ENCODE data around the gene BMP2.
A peak's percentile ranks its signal among the peaks of the same experiment; 100 is the strongest.

The BMP2 gene

DNA sequence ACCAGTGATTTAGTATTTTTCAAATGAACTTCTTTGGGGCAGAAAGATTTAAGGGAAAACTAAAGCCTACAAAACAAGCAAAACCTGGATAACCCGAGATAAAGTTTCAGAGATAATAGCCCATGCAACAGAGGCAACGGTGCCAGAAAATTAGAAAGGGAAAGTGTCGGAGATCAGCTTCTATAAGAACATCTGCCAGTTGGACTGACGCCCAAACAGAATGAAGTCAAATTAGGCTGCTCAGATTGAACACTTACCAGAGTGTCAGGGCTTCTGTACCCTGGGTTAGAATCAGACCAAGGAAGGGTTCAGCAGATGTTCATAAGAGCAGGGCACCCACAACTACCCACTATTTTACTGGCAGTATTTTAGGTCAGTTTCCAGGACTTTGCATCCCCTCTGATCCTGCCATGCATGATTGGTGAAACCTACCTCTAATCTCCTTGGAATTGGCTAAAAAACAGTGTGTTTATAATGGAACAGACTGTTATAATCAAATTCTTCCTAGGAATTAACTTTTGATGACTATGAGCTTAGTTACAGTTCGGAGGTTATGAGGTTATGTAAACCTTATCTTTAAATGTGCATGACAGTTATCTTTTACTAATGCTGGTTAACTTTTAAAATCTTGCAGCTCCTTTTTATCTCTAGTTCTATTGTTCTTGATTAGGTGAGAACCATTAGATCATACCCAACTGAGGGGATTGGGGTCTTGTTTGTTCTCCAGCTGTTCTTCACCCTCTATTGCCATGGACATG is 13.1 kb downstream of the BMP2 start:
- Histone ChIP-seq H3K9me3 (ENCODE audit: low read depth, low read length) (no peaks in the 10 kb centered on the region), H3K36me3 (ENCODE audit: insufficient read depth, low read length) (peaks cover 37% of the 10 kb centered on the region), H3K4me3 (no peak overlapping the region), H3K27ac (no peak overlapping the region), H3K9ac (ENCODE audit: insufficient read length) (no peak overlapping the region)
- DNase-seq (ENCODE audit: low read depth, low spot score): no peak
- TF ChIP-seq FOXP2 (optimal IDR thresholded peaks at IDR 0.05; ENCODE audit: control extremely low read depth, extremely low read length, insufficient read depth) (no peak), POLR2AphosphoS5 (IDR thresholded peaks at IDR 0.05; ENCODE audit: borderline replicate concordance, low read depth, low read length) (no peak)

DNA sequence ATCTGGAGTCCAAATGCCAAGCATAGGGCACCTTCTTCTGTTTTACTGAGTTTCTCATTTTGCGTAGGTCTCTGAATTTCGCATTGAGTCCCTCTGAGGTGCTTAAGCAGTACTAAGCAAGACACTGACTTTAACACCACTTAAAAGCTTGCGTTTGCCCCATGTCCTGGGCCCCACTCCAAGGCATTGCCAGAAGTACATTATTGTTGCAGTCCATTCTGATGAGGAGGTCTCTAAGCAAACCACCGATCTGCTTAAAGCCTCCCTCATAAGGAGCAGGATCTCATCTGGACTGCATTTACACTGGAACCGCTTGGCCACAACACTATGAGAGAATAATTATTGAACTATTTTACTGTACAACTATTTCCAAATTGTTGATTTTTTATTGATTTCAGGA is 16.3 kb downstream of the BMP2 start:
- TF ChIP-seq FOXP2 (optimal IDR thresholded peaks at IDR 0.05; ENCODE audit: control extremely low read depth, extremely low read length, insufficient read depth): no peak
- no peak for TF ChIP-seq EZH2 (IDR thresholded peaks at IDR 0.05)
- TF ChIP-seq POLR2AphosphoS5 (IDR thresholded peaks at IDR 0.05; ENCODE audit: borderline replicate concordance, low read depth, low read length): no peak
- H3K9ac ChIP-seq (ENCODE audit: insufficient read length): peak overlapping the region; percentile 35
- peak overlapping the region; percentile 95 for H3K27ac ChIP-seq
- DNase-seq (ENCODE audit: low read depth, low spot score): no peak
- H3K9me3 ChIP-seq (ENCODE audit: low read depth, low read length): no peaks in the 10 kb centered on the region
- H3K36me3 ChIP-seq (ENCODE audit: insufficient read depth, low read length): peaks cover 17% of the 10 kb centered on the region
- peak overlapping the region; percentile 76 for H3K4me3 ChIP-seq

DNA sequence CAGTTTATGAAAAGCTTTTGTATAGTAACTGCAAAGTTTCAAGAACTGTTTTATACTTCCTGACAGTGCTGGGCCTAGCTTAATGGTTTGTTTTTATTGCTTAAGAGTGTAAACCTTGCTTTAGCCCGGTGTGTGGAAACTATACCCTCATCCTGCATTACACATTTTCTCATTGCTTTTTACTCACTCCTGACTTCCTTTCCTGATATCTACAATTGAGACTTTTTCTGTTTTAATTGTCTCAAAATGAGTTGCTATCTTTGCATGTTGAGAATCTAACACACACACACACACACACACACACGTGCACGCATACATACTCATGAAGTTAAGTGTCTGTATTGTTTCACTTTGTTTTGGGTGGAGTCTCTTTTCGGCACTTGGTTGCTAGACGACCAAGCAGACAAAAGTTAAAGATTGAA is 16.7 kb downstream of the BMP2 start:
- H3K4me3 ChIP-seq: peak overlapping the region; percentile 76
- H3K9me3 ChIP-seq (ENCODE audit: low read depth, low read length): no peaks in the 10 kb centered on the region
- peak overlapping the region; percentile 35 for H3K9ac ChIP-seq (ENCODE audit: insufficient read length)
- peak overlapping the region; percentile 95 for H3K27ac ChIP-seq
- TF ChIP-seq FOXP2 (optimal IDR thresholded peaks at IDR 0.05; ENCODE audit: control extremely low read depth, extremely low read length, insufficient read depth) (no peak), EZH2 (IDR thresholded peaks at IDR 0.05) (no peak), POLR2AphosphoS5 (IDR thresholded peaks at IDR 0.05; ENCODE audit: borderline replicate concordance, low read depth, low read length) (peak; percentile 55; the same call in 1 of the 2 replicates)
- DNase-seq (ENCODE audit: low read depth, low spot score): peak; percentile 73
- H3K36me3 ChIP-seq (ENCODE audit: insufficient read depth, low read length): peaks cover 15% of the 10 kb centered on the region

DNA sequence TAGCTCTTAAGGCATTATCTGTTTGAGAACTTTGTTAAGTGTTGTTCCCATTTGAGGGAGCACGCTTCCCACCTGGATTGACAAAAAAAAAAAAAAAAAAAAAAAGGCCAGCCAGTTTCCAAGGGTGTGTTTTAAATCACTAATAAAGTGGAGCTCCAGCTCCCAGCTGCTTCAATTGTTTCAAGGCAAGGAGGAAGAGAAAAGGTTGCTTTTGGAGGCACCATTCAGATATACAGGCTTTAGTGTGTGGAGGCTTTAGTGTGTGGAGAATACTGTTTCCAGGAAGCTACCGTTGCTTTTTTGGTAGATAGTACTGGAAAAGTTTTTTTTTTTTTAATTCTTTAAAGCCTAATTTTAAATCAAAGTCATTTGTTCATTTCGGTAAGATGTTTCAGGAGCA is 17.3 kb downstream of the BMP2 start:
- no peaks in the 10 kb centered on the region for H3K9me3 ChIP-seq (ENCODE audit: low read depth, low read length)
- H3K9ac ChIP-seq (ENCODE audit: insufficient read length): peak overlapping the region; percentile 35
- TF ChIP-seq POLR2AphosphoS5 (IDR thresholded peaks at IDR 0.05; ENCODE audit: borderline replicate concordance, low read depth, low read length): no peak
- TF ChIP-seq EZH2 (IDR thresholded peaks at IDR 0.05): no peak
- no peak for TF ChIP-seq FOXP2 (optimal IDR thresholded peaks at IDR 0.05; ENCODE audit: control extremely low read depth, extremely low read length, insufficient read depth)
- no peak for DNase-seq (ENCODE audit: low read depth, low spot score)
- peaks cover 13% of the 10 kb centered on the region; the same call in 1 of the 2 replicates for H3K36me3 ChIP-seq (ENCODE audit: insufficient read depth, low read length)
- H3K27ac ChIP-seq: peak overlapping the region; percentile 95
- H3K4me3 ChIP-seq: peak overlapping the region; percentile 76

DNA sequence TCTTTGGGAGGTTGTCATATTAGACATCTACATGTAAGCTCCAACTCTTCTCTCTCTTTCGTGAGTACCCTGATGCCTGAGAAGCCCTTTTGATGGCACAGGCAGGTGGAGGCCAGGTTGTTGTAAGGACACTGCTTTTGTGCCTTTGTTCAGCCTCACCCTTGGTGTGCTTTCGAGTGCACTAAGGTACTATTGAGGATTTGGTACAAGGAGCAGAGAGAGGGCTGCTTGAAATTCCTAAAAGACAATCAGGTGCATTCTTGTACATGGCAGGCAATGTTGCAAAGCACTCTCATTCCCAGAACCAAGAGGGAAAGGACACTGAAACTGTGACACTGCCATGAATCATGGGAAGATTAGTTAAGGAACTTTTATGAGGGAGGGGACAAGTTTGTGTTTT is 19.1 kb downstream of the BMP2 start:
- Histone ChIP-seq H3K9ac (ENCODE audit: insufficient read length) (no peak overlapping the region), H3K36me3 (ENCODE audit: insufficient read depth, low read length) (no peaks in the 10 kb centered on the region), H3K27ac (no peak overlapping the region), H3K4me3 (no peak overlapping the region), H3K9me3 (ENCODE audit: low read depth, low read length) (no peaks in the 10 kb centered on the region)
- DNase-seq (ENCODE audit: low read depth, low spot score): no peak
- TF ChIP-seq EZH2 (IDR thresholded peaks at IDR 0.05) (no peak), POLR2AphosphoS5 (IDR thresholded peaks at IDR 0.05; ENCODE audit: borderline replicate concordance, low read depth, low read length) (no peak), FOXP2 (optimal IDR thresholded peaks at IDR 0.05; ENCODE audit: control extremely low read depth, extremely low read length, insufficient read depth) (no peak)

DNA sequence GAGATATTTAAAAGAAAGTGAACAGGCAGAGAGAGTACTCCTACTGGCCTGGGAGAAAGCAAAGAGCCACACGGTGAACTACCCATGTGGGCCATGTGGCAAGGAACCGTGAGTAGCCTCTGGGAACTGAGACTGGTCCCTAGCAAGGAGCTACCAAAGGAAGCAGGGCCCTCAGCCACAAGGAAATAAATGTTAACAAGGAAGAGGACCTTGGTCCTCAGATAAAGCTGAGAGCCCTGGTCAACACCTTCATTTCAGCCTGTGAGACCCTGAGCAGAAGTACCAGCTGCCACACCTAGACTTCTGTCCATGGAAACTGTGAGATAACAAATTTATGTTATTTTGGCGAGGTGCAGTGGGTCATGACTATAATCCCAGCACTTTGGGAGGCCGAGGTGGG is 25.3 kb downstream of the BMP2 start:
- TF ChIP-seq POLR2AphosphoS5 (IDR thresholded peaks at IDR 0.05; ENCODE audit: borderline replicate concordance, low read depth, low read length) (no peak), FOXP2 (optimal IDR thresholded peaks at IDR 0.05; ENCODE audit: control extremely low read depth, extremely low read length, insufficient read depth) (no peak), EZH2 (IDR thresholded peaks at IDR 0.05) (no peak)
- Histone ChIP-seq H3K9ac (ENCODE audit: insufficient read length) (no peak overlapping the region), H3K36me3 (ENCODE audit: insufficient read depth, low read length) (no peaks in the 10 kb centered on the region)

DNA sequence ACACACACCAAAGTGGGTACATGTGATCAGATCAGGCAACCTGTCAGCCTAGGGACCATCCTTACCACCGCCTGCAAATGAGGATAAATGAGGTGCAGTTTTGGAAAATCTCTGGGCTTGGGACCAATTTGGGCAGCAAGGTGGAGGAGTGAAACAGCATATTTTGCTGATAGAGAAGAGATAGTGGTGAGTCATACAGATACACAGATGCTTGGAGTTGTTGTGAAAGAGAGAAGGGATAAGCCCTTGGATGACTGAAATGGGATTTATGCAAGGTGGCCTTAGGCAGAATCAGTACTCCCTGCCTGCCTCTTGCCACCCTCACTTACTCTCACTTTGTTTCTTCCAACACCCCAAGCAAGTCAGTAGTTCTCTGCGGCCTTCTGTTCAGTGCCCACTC is 34.7 kb downstream of the BMP2 start:
- no peak for DNase-seq (ENCODE audit: low read depth, low spot score)
- TF ChIP-seq EZH2 (IDR thresholded peaks at IDR 0.05) (no peak), FOXP2 (optimal IDR thresholded peaks at IDR 0.05; ENCODE audit: control extremely low read depth, extremely low read length, insufficient read depth) (no peak), POLR2AphosphoS5 (IDR thresholded peaks at IDR 0.05; ENCODE audit: borderline replicate concordance, low read depth, low read length) (no peak)
- H3K36me3 ChIP-seq (ENCODE audit: insufficient read depth, low read length): no peaks in the 10 kb centered on the region
- H3K9ac ChIP-seq (ENCODE audit: insufficient read length): no peak overlapping the region
- no peaks in the 10 kb centered on the region for H3K9me3 ChIP-seq (ENCODE audit: low read depth, low read length)
- H3K4me3 ChIP-seq: no peak overlapping the region
- no peak overlapping the region for H3K27ac ChIP-seq

More for the DNA sequence above, 25.3 kb downstream of the BMP2 start:
- DNase-seq (ENCODE audit: low read depth, low spot score): no peak
- Histone ChIP-seq H3K27ac (no peak overlapping the region), H3K9me3 (ENCODE audit: low read depth, low read length) (no peaks in the 10 kb centered on the region), H3K4me3 (no peak overlapping the region)

DNA sequence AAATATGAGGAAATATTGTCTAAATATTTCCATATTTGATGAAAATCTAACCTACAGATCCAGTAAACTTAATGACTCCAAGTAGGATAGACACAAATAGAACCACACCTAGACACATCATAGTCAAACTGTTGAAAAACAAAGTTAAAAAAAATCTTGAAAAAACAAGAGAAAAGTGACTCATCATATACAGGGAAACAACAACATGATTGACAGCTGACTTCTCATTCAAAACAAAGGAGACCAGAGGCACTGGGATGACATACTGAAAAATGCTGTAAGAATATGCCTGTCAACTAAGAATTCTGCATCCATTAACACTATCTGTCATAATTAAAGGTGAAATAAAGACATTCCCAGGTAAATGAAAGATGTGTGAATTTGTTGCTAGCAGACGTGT is 38.8 kb downstream of the BMP2 start:
- no peaks in the 10 kb centered on the region for H3K36me3 ChIP-seq (ENCODE audit: insufficient read depth, low read length)
- H3K9me3 ChIP-seq (ENCODE audit: low read depth, low read length): no peaks in the 10 kb centered on the region
- no peak overlapping the region for H3K27ac ChIP-seq
- H3K9ac ChIP-seq (ENCODE audit: insufficient read length): no peak overlapping the region
- DNase-seq (ENCODE audit: low read depth, low spot score): no peak
- no peak overlapping the region for H3K4me3 ChIP-seq
- TF ChIP-seq FOXP2 (optimal IDR thresholded peaks at IDR 0.05; ENCODE audit: control extremely low read depth, extremely low read length, insufficient read depth) (no peak), POLR2AphosphoS5 (IDR thresholded peaks at IDR 0.05; ENCODE audit: borderline replicate concordance, low read depth, low read length) (no peak), EZH2 (IDR thresholded peaks at IDR 0.05) (no peak)
